Liver (tissue), 9 donors: Measurements from ENCODE around the gene CRISP3. TPM values are rescaled to one million over a fixed set of nuclear protein-coding genes. Genes with fewer than 3 reads are reported as not detected.

Experiments
- DNase-seq: peaks from one replicate; pipeline ENCODE4 v3.0.0-alpha.2; 2017; ENCODE audit warnings: low spot score
- H3K27ac ChIP-seq, 2 donors: one replicate each; pipeline ENCODE4 v1.7.0; 2013; ENCODE audit warnings: inconsistent platforms in 2 of 2, low read length in 2 of 2, control low read depth in 1 of 2, low read depth in 1 of 2, mild to moderate bottlenecking in 1 of 2
- H3K27me3 ChIP-seq, 4 donors: one replicate each; pipeline versions ENCODE4 v1.6.1 to v1.7.0; 2013; ENCODE audit warnings: low read length in 3 of 4, inconsistent platforms in 1 of 4, mild to moderate bottlenecking in 1 of 4, moderate library complexity in 1 of 4; ENCODE audit not compliant: control insufficient read depth in 4 of 4, insufficient read depth in 4 of 4
- H3K36me3 ChIP-seq, 4 donors: one replicate each; pipeline versions ENCODE4 v1.6.1 to v1.7.0; 2013; ENCODE audit warnings: low read length in 3 of 4, mild to moderate bottlenecking in 3 of 4, low read depth in 1 of 4, moderate library complexity in 1 of 4; ENCODE audit not compliant: control insufficient read depth in 4 of 4, insufficient read depth in 3 of 4
- H3K4me1 ChIP-seq, 4 donors: one replicate each; pipeline versions ENCODE4 v1.6.1 to v1.7.0; 2013; ENCODE audit warnings: low read length in 3 of 4, mild to moderate bottlenecking in 3 of 4, moderate library complexity in 1 of 4; ENCODE audit not compliant: control insufficient read depth in 4 of 4, insufficient read depth in 4 of 4
- H3K4me3 ChIP-seq, 3 donors: one replicate each; pipeline versions ENCODE4 v1.6.1 to v1.7.0; 2013; ENCODE audit warnings: low read length in 3 of 3, control low read depth in 1 of 3, low read depth in 1 of 3, mild to moderate bottlenecking in 1 of 3
- H3K9ac ChIP-seq, 2 donors: one replicate each; pipeline ENCODE4 v1.7.0; 2013; ENCODE audit warnings: low read length in 2 of 2, mild to moderate bottlenecking in 2 of 2, moderate library complexity in 2 of 2, control low read depth in 1 of 2, low read depth in 1 of 2
- H3K9me3 ChIP-seq, 4 donors: one replicate each; pipeline versions ENCODE4 v1.6.1 to v1.7.0; 2013; ENCODE audit warnings: low read length in 3 of 4; ENCODE audit not compliant: control insufficient read depth in 4 of 4
- EGR1 ChIP-seq, 2 donors: IDR thresholded peaks; 2 replicates each; pipeline ENCODE4 v1.6.1; 2016 to 2018; ENCODE audit warnings: antibody characterized with exemption in 2 of 2, low read depth in 2 of 2
- FOXA1 ChIP-seq: IDR thresholded peaks from 2 replicates; pipeline ENCODE4 v1.6.1; 2016; ENCODE audit warnings: antibody characterized with exemption
- GABPA ChIP-seq, 2 donors: IDR thresholded peaks in 1 of 2; conservative IDR thresholded peaks in 1 of 2; 2 replicates each; pipeline ENCODE4 v1.6.1; 2016; ENCODE audit warnings: antibody characterized with exemption in 2 of 2, mild to moderate bottlenecking in 1 of 2, moderate library complexity in 1 of 2
- HNF4A ChIP-seq, 2 donors: conservative IDR thresholded peaks; 2 replicates each; pipeline ENCODE4 v1.6.1; 2016; ENCODE audit warnings: antibody characterized with exemption in 2 of 2, mild to moderate bottlenecking in 2 of 2
- NR2F2 ChIP-seq: IDR thresholded peaks from 2 replicates; pipeline ENCODE4 v1.6.1; 2016; ENCODE audit warnings: antibody characterized with exemption
- RAD21 ChIP-seq, 2 donors: IDR thresholded peaks; 2 replicates each; pipeline ENCODE4 v1.6.1; 2016; ENCODE audit warnings: antibody characterized with exemption in 2 of 2, mild to moderate bottlenecking in 2 of 2
- RXRA ChIP-seq, 2 donors: IDR thresholded peaks; 2 replicates each; pipeline ENCODE4 v1.6.1; 2017 to 2018; ENCODE audit warnings: antibody characterized with exemption in 2 of 2, mild to moderate bottlenecking in 1 of 2
- SP1 ChIP-seq: IDR thresholded peaks from 2 replicates; pipeline ENCODE4 v1.6.1; 2018; ENCODE audit warnings: antibody characterized with exemption, mild to moderate bottlenecking
- WGBS: extraction: QIAGEN DNeasy Blood & Tissue Kit; methylation state at CpG from one replicate; pipeline ENCODE4 v1.1.7; 2013; 5-methylcytosine and 5-hydroxymethylcytosine counted together
- polyA plus RNA-seq, 2 donors: library from polyadenylated mRNA; stranded (reverse) in 1 of 2; unstranded in 1 of 2; fragments of 200-250 nt in 1 of 2; fragments of >200 nt in 1 of 2; fragmentation: Nextera tagmentation in 1 of 2; extraction: Ambion mirVana in 1 of 2; gene quantifications; one replicate each; pipeline versions ENCODE4 v1.2.1 to v1.2.3, GENCODE V29; 2013 to 2015
- total RNA-seq, 2 donors: library from RNA; depleted of rRNA; stranded (reverse); fragments of >200 nt; gene quantifications; one replicate each; pipeline ENCODE4 v1.2.3, GENCODE V29; 2014
- TF ChIP-seq, protein P1 (sequence below): IDR thresholded peaks from 2 replicates; pipeline ENCODE4 v1.6.1; 2016; ENCODE audit warnings: antibody characterized with exemption
- TF ChIP-seq, protein P2 (sequence below): IDR thresholded peaks from 2 replicates; pipeline ENCODE4 v1.6.1; 2016; ENCODE audit warnings: antibody characterized with exemption, mild to moderate bottlenecking
- TF ChIP-seq, protein P3 (sequence below): IDR thresholded peaks from 2 replicates; pipeline ENCODE4 v1.6.1; 2016; ENCODE audit warnings: antibody characterized with exemption
- TF ChIP-seq, protein P4 (sequence below): fragments of 150-350 bp; IDR thresholded peaks from 2 replicates; pipeline ENCODE4 v1.5.1; 2017; ENCODE audit warnings: improper control_type of control experiment, low read depth, low read length; ENCODE audit not compliant: missing input control
- donor health status: healthy.
- donor health status: healthy.
- donor health status: healthy.
- donor health status: healthy.
- donor health status: healthy.

Gene CRISP3
- total and polyA plus RNA-seq, 4 donors: 0.08 to 1.1 (median 0.33) TPM; not detected in 1

DNA sequence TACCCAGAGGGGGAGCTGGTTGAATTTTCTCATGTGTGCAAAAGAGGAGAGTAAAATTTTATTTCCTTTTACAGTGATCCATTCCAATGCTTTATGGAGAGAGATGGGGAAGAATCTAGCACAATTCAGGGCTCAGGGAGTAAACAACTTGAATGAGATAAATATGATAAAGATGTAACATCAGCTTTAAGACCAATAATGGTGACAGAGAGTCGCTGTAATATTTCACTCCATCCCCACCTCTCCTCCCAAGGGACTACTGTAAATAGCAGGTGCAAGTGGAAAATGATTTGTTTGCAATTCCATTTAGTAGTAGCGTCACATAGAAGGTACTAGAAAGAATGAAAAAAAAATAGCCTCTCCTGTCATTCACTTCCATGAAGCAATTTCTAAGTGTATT, 4.8 kb downstream of the CRISP3 start:
- DNase-seq: no peak
- WGBS: 84% methylated on average over 2 of the region's 2 CpGs

DNA sequence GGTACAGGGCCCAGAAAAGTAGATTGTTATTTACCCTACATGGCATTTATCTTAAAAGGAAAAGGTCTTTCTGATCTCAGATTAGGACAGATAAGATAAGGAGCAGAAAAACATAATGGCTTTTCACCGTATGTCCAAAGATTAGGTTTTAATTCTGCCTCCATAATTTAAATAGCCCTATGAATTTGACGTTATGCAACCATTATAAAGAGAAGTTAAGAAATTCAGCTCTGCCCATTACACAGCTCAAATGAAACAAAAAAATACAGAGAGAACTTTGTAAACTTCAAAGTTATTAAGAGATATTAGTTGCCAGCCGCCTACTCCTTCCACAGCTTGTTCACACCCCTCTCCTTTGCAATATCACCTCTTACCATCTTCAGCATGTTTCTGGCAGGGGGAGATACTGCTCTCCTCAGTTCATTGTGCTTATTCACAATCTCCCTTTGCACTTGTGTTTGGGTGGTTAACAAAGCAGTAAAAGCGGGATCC, 8.1 kb downstream of the CRISP3 start:
- peaks cover 0 to 2% (median 0%) of the 10 kb centered on the region in 4 donors for H3K27me3 ChIP-seq
- H3K4me3 ChIP-seq: no peak overlapping the region
- no peaks in the 10 kb centered on the region for H3K4me1 ChIP-seq
- 63% methylated on average over 4 of the region's 4 CpGs for WGBS
- H3K36me3 ChIP-seq: no peaks in the 10 kb centered on the region
- no peaks in the 10 kb centered on the region for H3K9me3 ChIP-seq
- no peak overlapping the region for H3K27ac ChIP-seq
- H3K9ac ChIP-seq: no peak overlapping the region
- no peak for DNase-seq
- no peak for TF ChIP-seq HNF4A (conservative IDR thresholded peaks at IDR 0.05)

More for the DNA sequence above, 4.8 kb downstream of the CRISP3 start:
- Histone ChIP-seq H3K27ac (no peak overlapping the region), H3K36me3 (no peaks in the 10 kb centered on the region), H3K4me3 (no peak overlapping the region), H3K9ac (no peak overlapping the region), H3K4me1 (no peaks in the 10 kb centered on the region), H3K9me3 (no peaks in the 10 kb centered on the region), H3K27me3 (peaks cover 0 to 2% (median 0%) of the 10 kb centered on the region in 4 donors)
- TF ChIP-seq, protein P1, sequence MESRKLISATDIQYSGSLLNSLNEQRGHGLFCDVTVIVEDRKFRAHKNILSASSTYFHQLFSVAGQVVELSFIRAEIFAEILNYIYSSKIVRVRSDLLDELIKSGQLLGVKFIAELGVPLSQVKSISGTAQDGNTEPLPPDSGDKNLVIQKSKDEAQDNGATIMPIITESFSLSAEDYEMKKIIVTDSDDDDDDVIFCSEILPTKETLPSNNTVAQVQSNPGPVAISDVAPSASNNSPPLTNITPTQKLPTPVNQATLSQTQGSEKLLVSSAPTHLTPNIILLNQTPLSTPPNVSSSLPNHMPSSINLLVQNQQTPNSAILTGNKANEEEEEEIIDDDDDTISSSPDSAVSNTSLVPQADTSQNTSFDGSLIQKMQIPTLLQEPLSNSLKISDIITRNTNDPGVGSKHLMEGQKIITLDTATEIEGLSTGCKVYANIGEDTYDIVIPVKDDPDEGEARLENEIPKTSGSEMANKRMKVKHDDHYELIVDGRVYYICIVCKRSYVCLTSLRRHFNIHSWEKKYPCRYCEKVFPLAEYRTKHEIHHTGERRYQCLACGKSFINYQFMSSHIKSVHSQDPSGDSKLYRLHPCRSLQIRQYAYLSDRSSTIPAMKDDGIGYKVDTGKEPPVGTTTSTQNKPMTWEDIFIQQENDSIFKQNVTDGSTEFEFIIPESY: no peak
- no peak for TF ChIP-seq SP1
- TF ChIP-seq, protein P2, sequence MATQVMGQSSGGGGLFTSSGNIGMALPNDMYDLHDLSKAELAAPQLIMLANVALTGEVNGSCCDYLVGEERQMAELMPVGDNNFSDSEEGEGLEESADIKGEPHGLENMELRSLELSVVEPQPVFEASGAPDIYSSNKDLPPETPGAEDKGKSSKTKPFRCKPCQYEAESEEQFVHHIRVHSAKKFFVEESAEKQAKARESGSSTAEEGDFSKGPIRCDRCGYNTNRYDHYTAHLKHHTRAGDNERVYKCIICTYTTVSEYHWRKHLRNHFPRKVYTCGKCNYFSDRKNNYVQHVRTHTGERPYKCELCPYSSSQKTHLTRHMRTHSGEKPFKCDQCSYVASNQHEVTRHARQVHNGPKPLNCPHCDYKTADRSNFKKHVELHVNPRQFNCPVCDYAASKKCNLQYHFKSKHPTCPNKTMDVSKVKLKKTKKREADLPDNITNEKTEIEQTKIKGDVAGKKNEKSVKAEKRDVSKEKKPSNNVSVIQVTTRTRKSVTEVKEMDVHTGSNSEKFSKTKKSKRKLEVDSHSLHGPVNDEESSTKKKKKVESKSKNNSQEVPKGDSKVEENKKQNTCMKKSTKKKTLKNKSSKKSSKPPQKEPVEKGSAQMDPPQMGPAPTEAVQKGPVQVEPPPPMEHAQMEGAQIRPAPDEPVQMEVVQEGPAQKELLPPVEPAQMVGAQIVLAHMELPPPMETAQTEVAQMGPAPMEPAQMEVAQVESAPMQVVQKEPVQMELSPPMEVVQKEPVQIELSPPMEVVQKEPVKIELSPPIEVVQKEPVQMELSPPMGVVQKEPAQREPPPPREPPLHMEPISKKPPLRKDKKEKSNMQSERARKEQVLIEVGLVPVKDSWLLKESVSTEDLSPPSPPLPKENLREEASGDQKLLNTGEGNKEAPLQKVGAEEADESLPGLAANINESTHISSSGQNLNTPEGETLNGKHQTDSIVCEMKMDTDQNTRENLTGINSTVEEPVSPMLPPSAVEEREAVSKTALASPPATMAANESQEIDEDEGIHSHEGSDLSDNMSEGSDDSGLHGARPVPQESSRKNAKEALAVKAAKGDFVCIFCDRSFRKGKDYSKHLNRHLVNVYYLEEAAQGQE: no peak
- TF ChIP-seq GABPA (IDR thresholded peaks at IDR 0.05 in 1 of 2, conservative IDR thresholded peaks at IDR 0.05 in 1 of 2): no peak
- TF ChIP-seq RAD21 (IDR thresholded peaks at IDR 0.05): no peak
- TF ChIP-seq EGR1 (IDR thresholded peaks at IDR 0.05; ENCODE audit: low read depth in 2 of 2): no peak
- no peak for TF ChIP-seq RXRA (IDR thresholded peaks at IDR 0.05)

DNA sequence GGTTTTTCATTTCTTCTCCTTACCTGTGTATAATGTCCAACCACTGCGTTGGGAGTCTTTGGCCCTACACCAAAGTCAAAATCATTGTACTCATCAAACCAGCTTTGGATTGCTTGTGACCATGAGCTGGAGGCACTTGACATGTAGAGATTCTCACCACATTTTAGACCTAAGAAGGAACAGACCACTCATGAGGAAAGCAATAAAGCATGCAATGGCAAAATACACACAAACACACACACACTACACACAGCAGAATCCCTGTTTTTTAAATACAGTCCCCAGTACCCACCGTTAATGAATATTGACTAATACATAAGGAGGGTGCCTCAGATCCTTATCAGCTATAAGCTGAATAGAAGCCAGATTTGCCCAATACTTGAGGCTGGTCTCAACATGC, 10.5 kb downstream of the CRISP3 start:
- no peaks in the 10 kb centered on the region for H3K36me3 ChIP-seq
- 70% methylated on average over 2 of the region's 2 CpGs for WGBS
- TF ChIP-seq, protein P2: no peak
- TF ChIP-seq EGR1 (IDR thresholded peaks at IDR 0.05; ENCODE audit: low read depth in 2 of 2): no peak
- no peak for TF ChIP-seq SP1
- no peak for TF ChIP-seq NR2F2
- TF ChIP-seq RAD21 (IDR thresholded peaks at IDR 0.05): no peak
- TF ChIP-seq HNF4A (conservative IDR thresholded peaks at IDR 0.05): no peak
- TF ChIP-seq GABPA (IDR thresholded peaks at IDR 0.05 in 1 of 2, conservative IDR thresholded peaks at IDR 0.05 in 1 of 2): no peak
- TF ChIP-seq, protein P1: no peak
- TF ChIP-seq, protein P3, sequence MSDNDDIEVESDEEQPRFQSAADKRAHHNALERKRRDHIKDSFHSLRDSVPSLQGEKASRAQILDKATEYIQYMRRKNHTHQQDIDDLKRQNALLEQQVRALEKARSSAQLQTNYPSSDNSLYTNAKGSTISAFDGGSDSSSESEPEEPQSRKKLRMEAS: no peak
- TF ChIP-seq, protein P4, sequence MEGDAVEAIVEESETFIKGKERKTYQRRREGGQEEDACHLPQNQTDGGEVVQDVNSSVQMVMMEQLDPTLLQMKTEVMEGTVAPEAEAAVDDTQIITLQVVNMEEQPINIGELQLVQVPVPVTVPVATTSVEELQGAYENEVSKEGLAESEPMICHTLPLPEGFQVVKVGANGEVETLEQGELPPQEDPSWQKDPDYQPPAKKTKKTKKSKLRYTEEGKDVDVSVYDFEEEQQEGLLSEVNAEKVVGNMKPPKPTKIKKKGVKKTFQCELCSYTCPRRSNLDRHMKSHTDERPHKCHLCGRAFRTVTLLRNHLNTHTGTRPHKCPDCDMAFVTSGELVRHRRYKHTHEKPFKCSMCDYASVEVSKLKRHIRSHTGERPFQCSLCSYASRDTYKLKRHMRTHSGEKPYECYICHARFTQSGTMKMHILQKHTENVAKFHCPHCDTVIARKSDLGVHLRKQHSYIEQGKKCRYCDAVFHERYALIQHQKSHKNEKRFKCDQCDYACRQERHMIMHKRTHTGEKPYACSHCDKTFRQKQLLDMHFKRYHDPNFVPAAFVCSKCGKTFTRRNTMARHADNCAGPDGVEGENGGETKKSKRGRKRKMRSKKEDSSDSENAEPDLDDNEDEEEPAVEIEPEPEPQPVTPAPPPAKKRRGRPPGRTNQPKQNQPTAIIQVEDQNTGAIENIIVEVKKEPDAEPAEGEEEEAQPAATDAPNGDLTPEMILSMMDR: no peak
- no peak for TF ChIP-seq RXRA (IDR thresholded peaks at IDR 0.05)
- no peak for TF ChIP-seq FOXA1

More for the DNA sequence above, 10.5 kb downstream of the CRISP3 start:
- no peaks in the 10 kb centered on the region for H3K9me3 ChIP-seq
- no peak overlapping the region for H3K9ac ChIP-seq
- DNase-seq: no peak
- no peak overlapping the region for H3K27ac ChIP-seq
- no peak overlapping the region for H3K4me3 ChIP-seq
- peaks cover 0 to 2% (median 0%) of the 10 kb centered on the region in 4 donors for H3K27me3 ChIP-seq
- no peaks in the 10 kb centered on the region for H3K4me1 ChIP-seq
